ENCODE results near the gene ASCL4.

Gene ASCL4

GRCh38 chr12:107765316-107765715 is 9.2 kb upstream of the ASCL4 start:
- Histone ChIP-seq H3K4me1 (ENCODE audit: control insufficient read depth in 1 of 2, insufficient read depth in 1 of 2, low read depth in 1 of 2, low read length in 1 of 2) (peaks cover 8 to 10% of the 10 kb centered on the region in 2 experiments), H3K4me3 (ENCODE audit: low read depth in 1 of 2, low read length in 1 of 2) (no peak overlapping the region), H3K9me3 (no peaks in the 10 kb centered on the region), H3K27me3 (peaks cover 4% of the 10 kb centered on the region), H3K27ac (no peak overlapping the region), H3K36me3 (no peaks in the 10 kb centered on the region)
- TF ChIP-seq, protein P1, sequence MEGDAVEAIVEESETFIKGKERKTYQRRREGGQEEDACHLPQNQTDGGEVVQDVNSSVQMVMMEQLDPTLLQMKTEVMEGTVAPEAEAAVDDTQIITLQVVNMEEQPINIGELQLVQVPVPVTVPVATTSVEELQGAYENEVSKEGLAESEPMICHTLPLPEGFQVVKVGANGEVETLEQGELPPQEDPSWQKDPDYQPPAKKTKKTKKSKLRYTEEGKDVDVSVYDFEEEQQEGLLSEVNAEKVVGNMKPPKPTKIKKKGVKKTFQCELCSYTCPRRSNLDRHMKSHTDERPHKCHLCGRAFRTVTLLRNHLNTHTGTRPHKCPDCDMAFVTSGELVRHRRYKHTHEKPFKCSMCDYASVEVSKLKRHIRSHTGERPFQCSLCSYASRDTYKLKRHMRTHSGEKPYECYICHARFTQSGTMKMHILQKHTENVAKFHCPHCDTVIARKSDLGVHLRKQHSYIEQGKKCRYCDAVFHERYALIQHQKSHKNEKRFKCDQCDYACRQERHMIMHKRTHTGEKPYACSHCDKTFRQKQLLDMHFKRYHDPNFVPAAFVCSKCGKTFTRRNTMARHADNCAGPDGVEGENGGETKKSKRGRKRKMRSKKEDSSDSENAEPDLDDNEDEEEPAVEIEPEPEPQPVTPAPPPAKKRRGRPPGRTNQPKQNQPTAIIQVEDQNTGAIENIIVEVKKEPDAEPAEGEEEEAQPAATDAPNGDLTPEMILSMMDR (IDR thresholded peaks at IDR 0.05), result no peak

DNA sequence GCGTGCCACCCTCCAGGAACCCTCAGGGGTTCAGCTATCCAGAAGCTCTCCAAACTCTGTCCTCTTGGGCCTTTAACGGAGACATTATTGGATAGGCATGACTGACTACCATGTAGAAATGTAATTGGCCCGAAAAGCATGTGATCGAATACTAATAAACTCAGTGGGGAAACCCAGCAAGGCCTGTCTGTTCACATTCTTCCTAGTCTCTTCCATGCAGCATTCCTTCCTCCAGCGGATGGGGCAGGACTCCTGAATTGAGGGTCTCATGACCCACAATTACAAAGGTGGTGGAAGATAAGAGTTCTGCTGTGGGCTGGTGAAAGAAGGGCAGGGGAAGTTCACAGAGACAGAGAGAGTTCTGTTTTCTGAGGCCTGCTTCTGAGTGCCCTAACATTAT is 7.0 kb upstream of the ASCL4 start:
- Histone ChIP-seq H3K9me3 (no peaks in the 10 kb centered on the region), H3K4me1 (ENCODE audit: control insufficient read depth in 1 of 2, insufficient read depth in 1 of 2, low read depth in 1 of 2, low read length in 1 of 2) (no peaks in the 10 kb centered on the region), H3K4me3 (ENCODE audit: low read depth in 1 of 2, low read length in 1 of 2) (no peak overlapping the region), H3K36me3 (no peaks in the 10 kb centered on the region), H3K27ac (no peak overlapping the region), H3K27me3 (peaks cover 23% of the 10 kb centered on the region)
- TF ChIP-seq, protein P1 (IDR thresholded peaks at IDR 0.05), result no peak

- H3K36me3 ChIP-seq, result no peaks in the 10 kb centered on the region
- H3K4me3 ChIP-seq (ENCODE audit: low read depth in 1 of 2, low read length in 1 of 2), result no peak overlapping the region
- H3K27me3 ChIP-seq, result peaks cover 78% of the 10 kb centered on the region
- TF ChIP-seq, protein P1 (IDR thresholded peaks at IDR 0.05), result no peak
- H3K27ac ChIP-seq, result no peak overlapping the region
- H3K4me1 ChIP-seq (ENCODE audit: control insufficient read depth in 1 of 2, insufficient read depth in 1 of 2, low read depth in 1 of 2, low read length in 1 of 2), result peaks cover 9 to 19% of the 10 kb centered on the region in 2 experiments
- H3K9me3 ChIP-seq, result no peaks in the 10 kb centered on the region
Measured at GRCh38 chr12:107775093-107775721, 703 bp downstream of the ASCL4 start.

- TF ChIP-seq, protein P1 (IDR thresholded peaks at IDR 0.05), result no peak
- Histone ChIP-seq H3K4me3 (ENCODE audit: low read depth in 1 of 2, low read length in 1 of 2) (no peak overlapping the region), H3K9me3 (no peaks in the 10 kb centered on the region), H3K27ac (no peak overlapping the region), H3K27me3 (peaks cover 72% of the 10 kb centered on the region), H3K36me3 (no peaks in the 10 kb centered on the region), H3K4me1 (ENCODE audit: control insufficient read depth in 1 of 2, insufficient read depth in 1 of 2, low read depth in 1 of 2, low read length in 1 of 2) (peaks cover 9 to 20% of the 10 kb centered on the region in 2 experiments)
Measured at GRCh38 chr12:107776171-107776570, 1.7 kb downstream of the ASCL4 start.

- peaks cover 10 to 24% of the 10 kb centered on the region in 2 experiments for H3K4me1 ChIP-seq (ENCODE audit: control insufficient read depth in 1 of 2, insufficient read depth in 1 of 2, low read depth in 1 of 2, low read length in 1 of 2)
- H3K27ac ChIP-seq, result no peak overlapping the region
- H3K36me3 ChIP-seq, result no peaks in the 10 kb centered on the region
- H3K4me3 ChIP-seq (ENCODE audit: low read depth in 1 of 2, low read length in 1 of 2), result no peak overlapping the region
- peaks cover 49% of the 10 kb centered on the region for H3K27me3 ChIP-seq
- TF ChIP-seq, protein P1 (IDR thresholded peaks at IDR 0.05), result no peak
- no peaks in the 10 kb centered on the region for H3K9me3 ChIP-seq
Measured at GRCh38 chr12:107778383-107779025, 4.0 kb downstream of the ASCL4 start.
